DLD1 (cell line): ENCODE measurements around the gene EMID1.

Experiments used
- in situ Hi-C: cut with HindIII; loops from 2 replicates; pipeline ENCODE4 v1.10.0; 2017; ENCODE audit warnings: low sequenced_read_pairs

Gene EMID1

DNA sequence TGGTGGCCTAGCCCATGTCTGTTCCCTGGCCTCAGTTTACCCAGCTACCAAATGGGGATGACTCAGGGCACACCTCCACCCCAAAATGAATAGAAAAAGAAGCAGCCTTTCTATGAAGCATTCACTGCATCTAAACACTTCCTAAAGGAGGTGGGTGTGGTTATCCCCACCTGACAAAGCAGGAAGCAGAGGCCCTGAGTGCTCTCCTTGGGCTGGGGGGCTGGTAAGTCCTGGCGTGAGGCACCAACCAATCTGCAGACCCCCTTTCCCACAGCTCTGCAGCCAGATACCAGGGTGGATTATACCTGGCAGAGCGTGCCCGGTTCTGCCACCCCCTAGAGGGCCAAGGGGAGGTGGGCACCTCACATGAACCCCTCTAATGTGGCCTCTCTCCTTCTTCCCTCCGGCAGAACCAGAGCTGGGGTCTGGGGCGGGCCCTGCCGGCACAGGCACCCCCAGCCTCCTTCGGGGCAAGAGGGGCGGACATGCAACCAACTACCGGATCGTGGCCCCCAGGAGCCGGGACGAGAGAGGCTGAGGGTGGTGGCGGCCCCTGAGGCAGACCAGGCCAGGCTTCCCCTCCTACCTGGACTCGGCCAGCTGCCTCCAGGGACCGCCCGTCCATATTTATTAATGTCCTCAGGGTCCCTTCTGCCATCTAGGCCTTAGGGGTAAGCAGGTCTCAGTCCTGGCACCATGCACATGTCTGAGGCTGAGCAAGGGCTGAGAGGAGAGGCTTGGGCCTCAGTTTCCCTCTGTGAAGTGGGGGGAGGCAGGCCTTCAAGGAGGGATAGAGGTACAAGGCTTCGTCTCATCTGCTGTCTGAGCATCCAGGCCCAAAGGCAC lies 52.9 kb downstream of the EMID1 start:
- in situ Hi-C loops, result no loop called here

DNA sequence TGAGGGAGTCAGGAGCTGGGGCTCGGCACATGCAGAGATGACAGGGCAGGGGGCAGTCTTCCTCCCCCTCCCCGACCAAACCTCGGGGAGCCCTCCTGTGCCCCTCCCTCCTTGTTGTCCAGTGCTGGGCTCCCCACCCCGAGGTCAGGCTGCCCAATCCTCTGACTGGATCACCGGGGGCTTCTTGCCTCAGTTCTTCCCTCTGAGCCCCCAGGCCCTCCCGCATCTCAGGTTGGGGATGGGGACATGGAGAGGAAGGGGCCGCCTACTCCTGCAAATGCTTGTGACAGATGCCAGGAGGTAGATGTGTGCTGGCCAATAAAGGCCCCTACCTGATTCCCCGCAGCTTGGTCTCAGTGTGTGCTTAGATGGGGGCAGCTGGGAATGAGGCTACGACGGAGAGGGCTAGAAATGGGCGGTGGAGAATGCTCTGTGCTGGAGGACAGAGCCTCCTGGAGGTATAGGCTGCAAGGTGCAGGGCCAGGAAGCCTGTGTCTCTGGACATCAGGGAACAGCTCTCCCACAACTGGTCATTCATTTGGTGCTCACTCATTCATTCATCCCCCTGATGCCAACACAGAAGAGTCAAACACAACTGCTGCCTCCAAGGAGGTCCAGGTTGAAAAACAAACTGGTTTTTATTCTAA lies 53.7 kb downstream of the EMID1 start:
- in situ Hi-C loops, result no loop called here

- in situ Hi-C loops, result no loop called here
Observed at GRCh38 chr22:29260031-29260560, 54.4 kb downstream of the EMID1 start.

- in situ Hi-C loops, result no loop called here
Observed at GRCh38 chr22:29260601-29261315, 55.1 kb downstream of the EMID1 start.

GRCh38 chr22:29263791-29264276 lies 58.1 kb downstream of the EMID1 start:
- in situ Hi-C loops, result no loop called here

DNA sequence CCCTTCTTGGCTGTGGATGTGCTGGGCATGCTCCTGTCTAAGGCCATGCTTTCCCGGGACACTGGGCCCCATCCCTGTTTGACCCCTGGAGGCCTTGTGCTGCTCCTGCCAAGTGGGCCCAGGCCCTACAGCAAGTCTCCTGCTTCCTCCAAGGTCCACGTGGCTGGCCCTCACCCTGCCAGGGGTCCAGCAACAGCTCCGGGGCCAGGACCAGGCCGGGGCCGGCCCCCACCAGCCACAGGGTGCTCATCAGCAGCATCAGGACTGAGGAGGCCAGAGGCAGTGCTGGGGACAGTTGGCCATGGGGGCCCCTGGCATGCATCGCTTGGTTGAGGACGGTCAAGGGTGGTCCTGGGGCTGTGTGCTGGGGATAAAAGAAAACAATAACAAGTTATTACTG lies 59.6 kb downstream of the EMID1 start:
- in situ Hi-C loops, result no loop called here

DNA sequence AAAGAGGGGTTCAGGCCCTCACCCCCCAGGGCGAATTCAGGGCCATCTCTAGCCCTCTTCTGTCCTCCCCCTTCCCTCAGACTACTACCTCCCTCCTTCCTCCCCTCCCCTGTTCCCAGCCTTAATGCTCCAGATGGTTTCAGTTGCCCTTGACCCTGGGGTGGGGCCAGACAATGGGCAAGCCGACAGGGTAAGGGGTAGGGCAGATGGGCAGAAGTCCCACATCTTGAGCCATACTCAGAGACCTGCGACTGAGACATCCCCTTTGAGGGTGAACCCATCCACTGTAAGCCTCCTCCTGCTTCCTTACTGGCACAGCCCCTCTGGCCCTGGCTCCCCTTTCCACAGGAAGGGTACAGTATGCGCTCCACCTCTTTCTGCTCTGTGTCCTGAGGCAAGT lies 60.2 kb downstream of the EMID1 start:
- in situ Hi-C loops, result no loop called here

DNA sequence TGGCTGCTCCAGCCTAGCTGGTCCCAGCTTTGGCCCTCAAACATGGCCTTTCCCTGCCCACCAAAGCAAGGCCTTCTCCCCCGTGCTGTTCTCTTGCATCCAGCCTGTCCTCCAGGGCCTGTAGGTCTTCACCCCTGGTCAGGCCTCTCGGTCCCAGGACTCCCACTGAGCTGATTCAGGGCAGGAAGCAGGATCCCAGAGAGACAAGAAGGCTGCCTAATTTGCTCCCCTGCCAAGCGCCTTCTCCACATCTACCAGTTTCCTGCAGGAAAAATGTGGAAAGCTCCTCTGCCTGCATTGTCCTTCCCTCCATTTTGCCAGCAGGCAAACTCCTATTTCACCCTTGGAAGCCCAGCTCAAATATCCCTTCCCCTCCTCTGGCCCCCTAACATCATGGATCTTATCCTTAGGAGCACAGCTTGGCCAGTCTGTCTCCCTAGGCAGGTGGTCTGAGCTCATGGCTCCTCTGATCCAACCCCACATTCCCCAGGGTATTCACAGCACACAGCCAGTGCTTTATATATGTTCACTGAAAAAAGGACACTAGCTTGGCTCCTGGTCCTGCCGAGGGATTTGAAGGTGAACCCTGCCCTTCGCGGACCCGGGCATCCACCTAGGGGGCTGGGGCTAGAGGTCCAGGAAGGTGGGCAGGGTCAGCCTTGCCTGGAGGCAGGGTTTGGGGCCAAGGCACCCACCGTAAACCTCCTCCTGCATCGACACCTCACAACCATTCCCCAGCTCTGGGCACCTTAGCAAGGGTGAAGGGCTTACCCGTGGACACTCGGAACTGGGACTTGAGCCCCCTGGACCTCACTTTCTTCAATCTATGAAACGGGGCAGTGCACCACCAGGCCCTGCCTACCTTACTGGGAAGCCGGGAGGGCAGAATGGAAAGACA lies 61.1 kb downstream of the EMID1 start:
- in situ Hi-C loops, result no loop called here

- in situ Hi-C loops, result no loop called here
Observed at GRCh38 chr22:29267462-29267857, 61.8 kb downstream of the EMID1 start.

GRCh38 chr22:29267858-29268510 lies 62.3 kb downstream of the EMID1 start, which contains the start of the genes EWSR1 and RHBDD3:
TSS of gene EWSR1 (plus strand) at chr22:29268268. CDS start at chr22:29268337, 69 bp downstream.
TSS of gene RHBDD3 (minus strand) at chr22:29267981. CDS start at chr22:29265626, 2,355 bp downstream.
- in situ Hi-C loops, result no loop called here

GRCh38 chr22:29268511-29269229 lies 63.0 kb downstream of the EMID1 start:
- in situ Hi-C loops, result no loop called here

- in situ Hi-C loops, result no loop called here
Observed at GRCh38 chr22:29269230-29269604, 63.5 kb downstream of the EMID1 start.

DNA sequence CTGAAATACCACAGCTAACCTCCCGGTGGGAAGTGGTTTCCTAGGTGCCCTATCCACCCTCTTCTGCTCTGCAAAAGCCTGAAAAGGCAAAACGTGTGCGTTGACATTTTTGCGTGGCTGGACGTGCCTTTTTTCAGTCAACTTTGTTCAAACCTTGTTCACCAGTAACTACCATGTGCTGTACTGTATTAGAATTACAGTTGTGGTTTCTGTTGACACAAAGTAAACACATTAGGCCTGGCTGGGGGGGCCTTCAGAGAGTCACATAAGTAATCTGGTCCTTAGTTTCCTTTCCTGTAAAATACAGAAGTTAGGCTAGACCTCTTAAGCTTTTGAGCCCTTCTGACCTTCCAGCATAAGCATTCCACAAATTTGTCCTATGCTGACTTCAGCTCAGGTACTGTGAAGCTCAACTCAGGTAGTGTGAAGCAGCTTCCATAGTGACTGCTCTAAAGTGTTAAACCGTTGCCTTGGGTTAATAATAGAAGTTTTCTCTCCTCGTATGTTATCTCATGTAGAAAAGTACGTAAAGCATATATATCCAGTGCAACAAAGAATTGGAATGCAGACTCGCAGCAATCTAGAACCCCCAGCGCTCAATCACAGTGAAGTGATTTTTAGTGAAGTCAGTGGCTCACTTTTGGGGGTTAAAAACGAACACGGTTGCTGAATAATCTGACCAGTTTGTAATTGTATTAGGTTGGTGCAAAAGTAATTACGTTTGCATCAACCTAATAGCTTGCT lies 64.2 kb downstream of the EMID1 start:
- in situ Hi-C loops, result no loop called here

- in situ Hi-C loops, result no loop called here
Observed at GRCh38 chr22:29270475-29271271, 65.0 kb downstream of the EMID1 start.

- in situ Hi-C loops, result no loop called here
Observed at GRCh38 chr22:29272624-29273023, 66.9 kb downstream of the EMID1 start.

GRCh38 chr22:29275167-29275566 lies 69.5 kb downstream of the EMID1 start:
- in situ Hi-C loops, result no loop called here

GRCh38 chr22:29275819-29276565 lies 70.3 kb downstream of the EMID1 start:
- in situ Hi-C loops, result no loop called here
